Keratinocyte (primary cell): ENCODE measurements around the gene CCDC74A. TPM values are rescaled to one million over a fixed set of nuclear protein-coding genes. Genes with fewer than 3 reads are reported as not detected.
"Not testable (repeated sequence)": the region's sequence is repeated elsewhere in the genome, so short reads cannot be mapped to it uniquely, and the experiment has no call there.

Experiments
- DNase-seq: peaks from one replicate; pipeline ENCODE4 v3.0.0-alpha.2; 2011; ENCODE audit warnings: low read depth, missing footprints, low spot score
- FAIRE-seq: peaks from 2 replicates; lab custom pipeline; 2011; peaks lifted over from hg19 to GRCh38; lab: Jason Lieb, UNC
- H2AFZ ChIP-seq: 2 replicates; pipeline ENCODE4 v1.6.0; 2012; ENCODE audit warnings: low read length, control low read depth, inconsistent platforms; ENCODE audit not compliant: control insufficient read depth
- H3K27ac ChIP-seq: 2 replicates; pipeline ENCODE4 v1.5.1; 2011; ENCODE audit warnings: low read length; ENCODE audit not compliant: control insufficient read depth, insufficient read depth
- H3K27me3 ChIP-seq: 3 replicates; pipeline ENCODE4 v1.6.0; 2011; ENCODE audit warnings: low read length; ENCODE audit not compliant: control insufficient read depth, insufficient read depth; ENCODE audit errors: extremely low read depth
- H3K36me3 ChIP-seq, 2 experiments: 2 replicates in 1 of 2; 3 replicates in 1 of 2; pipeline ENCODE4 v1.5.1; 2011; ENCODE audit warnings: low read length in 2 of 2, mild to moderate bottlenecking in 1 of 2; ENCODE audit not compliant: control insufficient read depth in 2 of 2, insufficient read depth in 2 of 2; ENCODE audit errors: extremely low read depth in 1 of 2
- H3K4me1 ChIP-seq: 3 replicates; pipeline ENCODE4 v1.5.1; 2011; ENCODE audit warnings: low read length; ENCODE audit not compliant: control insufficient read depth, insufficient read depth; ENCODE audit errors: extremely low read depth
- H3K4me2 ChIP-seq: 3 replicates; pipeline ENCODE4 v1.6.0; 2011; ENCODE audit warnings: low read depth, low read length; ENCODE audit not compliant: control insufficient read depth, insufficient read depth; ENCODE audit errors: extremely low read depth
- H3K4me3 ChIP-seq, 3 experiments: fragments of 200-600 bp in 1 of 3; sonication (generic) in 1 of 3; 2 replicates in 2 of 3; 3 replicates in 1 of 3; pipeline ENCODE4 v1.5.1; 2011 to 2016; ENCODE audit warnings: low read length in 3 of 3, mild to moderate bottlenecking in 3 of 3, control low read depth in 2 of 3, inconsistent platforms in 1 of 3, low read depth in 1 of 3, mixed read lengths in 1 of 3, mixed run types in 1 of 3, moderate library complexity in 1 of 3; ENCODE audit not compliant: control insufficient read depth in 2 of 3, insufficient read depth in 2 of 3; ENCODE audit errors: extremely low read depth in 1 of 3
- H3K79me2 ChIP-seq: 2 replicates; pipeline ENCODE4 v1.6.0; 2012; ENCODE audit warnings: low read length; ENCODE audit not compliant: control insufficient read depth, insufficient read depth
- H3K9ac ChIP-seq: 3 replicates; pipeline ENCODE4 v1.6.0; 2011; ENCODE audit warnings: low read length; ENCODE audit not compliant: control insufficient read depth, insufficient read depth; ENCODE audit errors: extremely low read depth
- H3K9me1 ChIP-seq: 3 replicates; pipeline ENCODE4 v1.6.0; 2011; ENCODE audit warnings: low read length; ENCODE audit not compliant: control insufficient read depth, insufficient read depth; ENCODE audit errors: extremely low read depth
- H3K9me3 ChIP-seq: 2 replicates; pipeline ENCODE4 v1.5.1; 2012; ENCODE audit warnings: low read depth, low read length; ENCODE audit not compliant: control insufficient read depth
- H4K20me1 ChIP-seq: 3 replicates; pipeline ENCODE4 v1.6.0; 2011; ENCODE audit warnings: low read length; ENCODE audit not compliant: control insufficient read depth, insufficient read depth; ENCODE audit errors: extremely low read depth
- EZH2 ChIP-seq: IDR thresholded peaks from one replicate; pipeline ENCODE4 v1.6.1; 2012; ENCODE audit warnings: inconsistent platforms, mild to moderate bottlenecking, low read length, moderate library complexity
- dilution Hi-C: fragments of 300-500 bp; cut with MboI; formaldehyde crosslinking; loops from one replicate; pipeline ENCODE4 v1.7.0; 2020; ENCODE audit warnings: low sequenced_read_pairs; ENCODE audit not compliant: extremely low pct_ligation_motif_present
- polyA plus RNA-seq, 5 experiments: library from polyadenylated mRNA; depleted of rRNA in 3 of 5; stranded (reverse) in 3 of 5; stranded (forward) in 1 of 5; unstranded in 1 of 5; fragments of >200 nt; gene quantifications; 1 replicate in 1 of 5; 2 replicates in 3 of 5; 3 replicates in 1 of 5; pipeline versions ENCODE4 v1.2.1 to v1.2.3, GENCODE V29; 2011 to 2012; ENCODE audit warnings: missing spikeins in 2 of 5, low read depth in 1 of 5, low replicate concordance in 1 of 5
- TF ChIP-seq, protein P1 (sequence below), 3 experiments: IDR thresholded peaks in 1 of 3; conservative IDR thresholded peaks in 1 of 3; optimal IDR thresholded peaks in 1 of 3; 2 replicates in 2 of 3; 3 replicates in 1 of 3; pipeline versions ENCODE3 to v1.5.1; 2011; ENCODE audit warnings: low read length in 3 of 3, mild to moderate bottlenecking in 3 of 3, moderate library complexity in 2 of 3, control low read depth in 1 of 3, inconsistent platforms in 1 of 3; ENCODE audit not compliant: insufficient read depth in 2 of 3; ENCODE audit errors: extremely low read depth in 1 of 3

The CCDC74A gene
- polyA plus RNA-seq, 1 donor (not counting 4 experiments of a cell fraction or from before 2014, with no cell fraction given): 4.3 TPM

DNA sequence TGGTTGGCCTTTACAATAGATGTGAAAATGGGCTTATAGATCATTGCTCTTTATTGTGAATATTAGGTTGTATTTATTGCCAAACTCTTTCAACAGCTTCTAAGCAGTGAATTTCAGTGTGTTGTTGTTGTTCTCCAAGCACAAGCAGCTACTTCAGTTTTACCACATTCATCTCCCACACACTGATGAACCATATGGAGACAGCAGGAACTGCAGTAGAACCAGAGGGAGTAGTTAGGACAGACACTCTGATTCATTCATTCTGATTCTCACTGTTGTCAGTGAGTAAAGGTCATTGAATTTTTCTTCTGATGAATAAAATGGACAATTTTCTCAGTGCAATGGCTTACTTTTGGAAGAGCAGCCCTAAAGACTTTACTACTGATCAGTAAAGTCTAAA lies 40.2 kb downstream of the CCDC74A start:
- Histone ChIP-seq H3K4me1 (no peaks in the 10 kb centered on the region), H3K4me2 (no peak overlapping the region)
- no peak for DNase-seq

DNA sequence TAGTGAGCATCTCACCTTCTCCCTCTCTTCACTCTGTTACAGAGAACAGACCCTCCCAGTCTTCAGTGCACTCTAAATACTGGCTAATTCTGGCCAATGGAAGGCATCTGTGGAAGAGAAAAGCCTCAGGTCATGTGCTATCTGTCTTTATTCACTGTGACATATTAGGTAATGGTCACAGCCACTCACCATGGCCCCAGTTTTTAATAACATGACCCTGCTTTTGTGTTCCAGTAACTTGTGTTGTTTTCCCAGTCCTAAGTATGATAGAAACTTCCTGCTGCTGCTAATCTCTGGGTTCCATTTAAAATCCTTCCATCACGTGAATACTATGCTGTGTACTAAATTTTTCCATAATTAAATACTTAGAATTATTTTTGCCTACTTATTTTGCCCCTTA lies 40.7 kb downstream of the CCDC74A start:
- H3K4me2 ChIP-seq, H3K9ac ChIP-seq, FAIRE-seq, H3K27ac ChIP-seq, H3K9me1 ChIP-seq, H2AFZ ChIP-seq, H3K27me3 ChIP-seq, H3K79me2 ChIP-seq, H3K4me1 ChIP-seq, H4K20me1 ChIP-seq, H3K36me3 ChIP-seq, dilution Hi-C loops, H3K4me3 ChIP-seq, H3K9me3 ChIP-seq, DNase-seq: not testable (repeated sequence)

More for the DNA sequence above, 40.2 kb downstream of the CCDC74A start:
- Histone ChIP-seq H3K9me1 (no peaks in the 10 kb centered on the region), H3K9ac (no peak overlapping the region), H3K36me3 (no peaks in the 10 kb centered on the region), H4K20me1 (no peaks in the 10 kb centered on the region), H3K79me2 (no peaks in the 10 kb centered on the region), H2AFZ (no peak overlapping the region), H3K27me3 (no peaks in the 10 kb centered on the region), H3K27ac (no peak overlapping the region), H3K9me3 (no peaks in the 10 kb centered on the region), H3K4me3 (no peak overlapping the region)
- FAIRE-seq: no peak
- TF ChIP-seq EZH2: no peak
- TF ChIP-seq, protein P1, sequence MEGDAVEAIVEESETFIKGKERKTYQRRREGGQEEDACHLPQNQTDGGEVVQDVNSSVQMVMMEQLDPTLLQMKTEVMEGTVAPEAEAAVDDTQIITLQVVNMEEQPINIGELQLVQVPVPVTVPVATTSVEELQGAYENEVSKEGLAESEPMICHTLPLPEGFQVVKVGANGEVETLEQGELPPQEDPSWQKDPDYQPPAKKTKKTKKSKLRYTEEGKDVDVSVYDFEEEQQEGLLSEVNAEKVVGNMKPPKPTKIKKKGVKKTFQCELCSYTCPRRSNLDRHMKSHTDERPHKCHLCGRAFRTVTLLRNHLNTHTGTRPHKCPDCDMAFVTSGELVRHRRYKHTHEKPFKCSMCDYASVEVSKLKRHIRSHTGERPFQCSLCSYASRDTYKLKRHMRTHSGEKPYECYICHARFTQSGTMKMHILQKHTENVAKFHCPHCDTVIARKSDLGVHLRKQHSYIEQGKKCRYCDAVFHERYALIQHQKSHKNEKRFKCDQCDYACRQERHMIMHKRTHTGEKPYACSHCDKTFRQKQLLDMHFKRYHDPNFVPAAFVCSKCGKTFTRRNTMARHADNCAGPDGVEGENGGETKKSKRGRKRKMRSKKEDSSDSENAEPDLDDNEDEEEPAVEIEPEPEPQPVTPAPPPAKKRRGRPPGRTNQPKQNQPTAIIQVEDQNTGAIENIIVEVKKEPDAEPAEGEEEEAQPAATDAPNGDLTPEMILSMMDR (optimal IDR thresholded peaks at IDR 0.05 in 1 of 3, IDR thresholded peaks at IDR 0.05 in 1 of 3, conservative IDR thresholded peaks at IDR 0.05 in 1 of 3; ENCODE audit: extremely low read depth in 1 of 3, insufficient read depth in 2 of 3, low read length in 3 of 3): no peak
- dilution Hi-C loops: no loop called here

DNA sequence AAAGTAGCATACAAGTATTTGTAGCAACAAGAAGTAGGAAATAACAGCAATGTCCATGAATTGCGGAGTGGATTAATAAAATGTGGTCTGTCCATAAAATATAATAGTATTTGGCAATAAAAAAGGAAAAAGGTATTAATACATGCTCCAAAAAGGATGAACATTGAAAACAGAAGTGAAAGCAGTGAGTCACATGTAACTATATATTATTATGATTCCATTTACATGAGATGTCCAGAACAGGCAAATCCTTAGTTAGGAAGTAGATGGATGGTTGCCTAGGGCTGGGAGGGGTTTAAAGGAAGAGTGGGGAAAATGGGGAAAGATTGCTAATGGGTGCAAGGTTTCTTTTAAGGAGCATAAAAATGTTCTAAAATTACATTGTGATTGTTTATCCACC lies 44.5 kb downstream of the CCDC74A start:
- FAIRE-seq: no peak

More for the DNA sequence above, 44.5 kb downstream of the CCDC74A start:
- Histone ChIP-seq H3K79me2 (no peaks in the 10 kb centered on the region), H3K9me3 (no peaks in the 10 kb centered on the region), H4K20me1 (no peaks in the 10 kb centered on the region), H2AFZ (no peak overlapping the region), H3K4me3 (no peak overlapping the region), H3K4me1 (no peaks in the 10 kb centered on the region), H3K36me3 (no peaks in the 10 kb centered on the region), H3K27me3 (no peaks in the 10 kb centered on the region), H3K4me2 (no peak overlapping the region), H3K9me1 (no peaks in the 10 kb centered on the region), H3K9ac (no peak overlapping the region), H3K27ac (no peak overlapping the region)
- no peak for TF ChIP-seq EZH2
- TF ChIP-seq, protein P1 (optimal IDR thresholded peaks at IDR 0.05 in 1 of 3, IDR thresholded peaks at IDR 0.05 in 1 of 3, conservative IDR thresholded peaks at IDR 0.05 in 1 of 3; ENCODE audit: extremely low read depth in 1 of 3, insufficient read depth in 2 of 3, low read length in 3 of 3): no peak
- DNase-seq: no peak
- dilution Hi-C loops: no loop called here
